GM21423 (cell line): ENCODE measurements around the gene NAALADL2.
"Not testable (repeated sequence)": the region's sequence is repeated elsewhere in the genome, so short reads cannot be mapped to it uniquely, and the experiment has no call there.

Source experiments
- ATAC-seq: cut with Tn5 transposase; IDR thresholded peaks from one replicate; pipeline ENCODE4 v1.9.1; 2021; ENCODE audit warnings: mild to moderate bottlenecking, moderate library complexity; ENCODE audit not compliant: unreplicated experiment

NAALADL2 gene

DNA sequence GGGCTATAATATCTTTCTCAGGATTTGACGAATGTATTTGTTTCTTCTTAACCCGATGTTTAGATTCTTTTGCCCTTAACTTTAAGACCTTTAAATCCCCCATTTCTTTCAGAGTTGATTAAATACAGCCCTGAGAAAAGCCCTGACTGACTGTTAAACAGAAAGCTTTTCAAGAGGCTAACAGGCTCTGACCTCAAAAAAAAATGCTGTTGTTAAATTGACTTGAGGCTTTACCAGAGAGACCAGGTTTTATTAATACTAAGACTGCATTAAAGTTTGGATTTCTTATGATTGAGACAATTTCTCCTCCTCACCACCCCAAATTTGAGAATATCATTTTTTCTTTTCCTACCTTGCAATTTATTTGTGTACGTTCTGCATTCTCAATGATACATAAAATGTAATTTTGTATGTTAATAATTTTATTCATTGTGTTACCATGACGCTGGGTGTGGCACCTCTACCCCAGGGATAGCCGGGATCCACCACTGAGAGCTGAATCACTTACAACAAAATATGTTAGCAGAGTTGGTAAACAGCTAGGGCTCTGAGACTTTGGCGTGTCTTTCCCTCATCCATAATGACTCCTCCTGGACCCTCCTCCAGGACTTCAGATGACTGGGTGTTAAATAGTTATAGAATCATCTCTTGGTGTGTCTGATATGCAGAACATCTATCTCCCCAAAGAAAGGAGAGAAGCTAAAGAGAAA lies 753.5 kb downstream of the NAALADL2 start:
- ATAC-seq: no peak

GRCh38 chr3:175614107-175614506 lies 755.0 kb downstream of the NAALADL2 start:
- not testable (repeated sequence) for ATAC-seq

DNA sequence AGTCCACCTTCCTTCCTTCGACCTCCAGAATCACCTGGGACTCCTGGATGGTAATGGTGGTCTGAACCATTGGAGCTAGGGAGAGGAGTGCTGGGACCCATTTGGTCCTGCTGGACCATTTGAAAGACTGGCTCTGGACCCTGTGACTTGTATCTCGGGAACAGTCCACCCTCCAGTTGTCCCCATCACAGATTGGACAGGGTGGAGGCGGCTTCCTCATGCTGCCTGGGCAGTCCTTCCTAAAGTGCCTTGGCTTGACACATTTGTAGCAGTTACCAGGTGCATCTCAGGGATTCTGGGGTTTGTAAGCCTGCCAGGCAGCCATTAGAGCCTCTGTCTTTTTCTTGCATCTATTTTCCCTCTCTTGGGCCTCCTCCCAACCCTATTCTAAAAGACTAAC lies 758.1 kb downstream of the NAALADL2 start:
- ATAC-seq: no peak

DNA sequence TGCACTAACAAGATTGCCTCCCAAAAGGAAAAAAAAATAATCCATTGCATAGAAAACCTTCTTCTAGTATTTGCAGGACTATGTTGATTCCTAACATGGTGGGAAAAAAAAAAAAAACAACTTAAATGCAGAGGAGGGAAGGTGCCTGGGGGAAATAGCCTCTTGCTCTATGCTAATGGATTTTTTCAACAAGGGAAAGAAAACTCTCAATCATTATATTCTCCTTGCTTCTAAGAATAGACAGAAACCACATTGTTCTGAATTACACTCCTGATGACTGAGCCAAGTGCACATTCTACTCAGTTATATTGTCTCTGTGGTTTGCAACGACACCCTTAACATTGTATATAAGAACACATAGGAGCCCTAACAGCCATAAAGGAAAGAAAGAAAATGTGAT lies 760.2 kb downstream of the NAALADL2 start:
- ATAC-seq: no peak

DNA sequence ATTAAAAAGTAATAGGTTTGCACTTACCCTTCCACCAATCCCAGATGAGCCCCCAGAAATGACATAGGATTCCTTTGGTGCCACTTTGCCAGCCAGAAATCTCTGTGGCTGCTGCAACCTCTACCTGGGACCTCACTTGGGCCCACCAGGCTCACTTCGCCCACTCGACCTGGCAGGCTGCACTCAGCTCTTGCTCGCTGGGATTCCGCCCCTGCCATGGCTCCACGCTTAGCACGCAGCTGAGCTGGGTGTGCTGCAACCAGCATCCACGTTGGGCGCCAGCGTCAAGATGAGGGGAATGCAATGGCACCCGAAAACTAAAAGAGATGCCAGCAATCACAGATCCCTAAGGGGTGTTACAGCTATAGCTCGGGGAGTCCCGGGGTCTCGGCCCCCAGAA lies 761.0 kb downstream of the NAALADL2 start:
- no peak for ATAC-seq

DNA sequence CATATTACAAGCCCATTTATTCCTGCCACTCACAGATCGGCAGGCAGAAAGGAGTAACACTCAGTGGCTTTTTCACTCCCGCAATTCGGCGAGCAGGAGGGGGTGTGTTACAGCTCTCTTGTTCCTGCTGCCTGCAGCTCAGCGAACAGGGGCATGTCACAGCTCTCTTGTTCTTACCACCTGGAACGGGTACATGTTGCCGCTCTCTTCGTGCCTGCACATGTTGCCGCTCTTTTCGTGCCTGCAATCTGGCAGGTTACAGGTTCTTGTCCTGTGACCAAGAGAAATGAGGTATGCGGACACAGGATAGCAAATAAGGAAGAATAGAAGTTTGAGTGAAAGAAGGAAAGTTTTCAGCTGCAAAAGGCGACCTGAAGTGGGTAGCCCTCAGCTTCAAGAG lies 761.4 kb downstream of the NAALADL2 start:
- no peak for ATAC-seq

DNA sequence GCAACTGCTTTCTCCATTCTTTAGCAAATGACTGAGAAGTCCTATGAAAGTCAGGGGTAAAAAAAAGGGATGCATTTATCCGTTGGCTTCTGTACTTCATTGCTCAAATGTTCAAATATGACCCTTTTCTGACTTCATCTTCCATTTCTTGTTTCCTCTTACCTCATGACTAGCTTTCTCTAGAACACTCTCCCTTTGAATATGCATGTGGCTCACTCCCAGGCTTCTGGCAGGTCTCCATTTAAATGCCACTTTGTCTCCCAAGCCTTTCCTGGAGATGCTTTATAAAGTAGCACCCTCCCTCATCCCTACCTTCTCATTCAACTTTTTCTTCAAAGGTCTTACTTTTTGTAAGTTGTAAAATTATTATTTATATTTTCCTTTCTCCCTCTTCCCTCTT lies 781.8 kb downstream of the NAALADL2 start:
- ATAC-seq: no peak

GRCh38 chr3:175646865-175647264 lies 787.7 kb downstream of the NAALADL2 start:
- no peak for ATAC-seq

DNA sequence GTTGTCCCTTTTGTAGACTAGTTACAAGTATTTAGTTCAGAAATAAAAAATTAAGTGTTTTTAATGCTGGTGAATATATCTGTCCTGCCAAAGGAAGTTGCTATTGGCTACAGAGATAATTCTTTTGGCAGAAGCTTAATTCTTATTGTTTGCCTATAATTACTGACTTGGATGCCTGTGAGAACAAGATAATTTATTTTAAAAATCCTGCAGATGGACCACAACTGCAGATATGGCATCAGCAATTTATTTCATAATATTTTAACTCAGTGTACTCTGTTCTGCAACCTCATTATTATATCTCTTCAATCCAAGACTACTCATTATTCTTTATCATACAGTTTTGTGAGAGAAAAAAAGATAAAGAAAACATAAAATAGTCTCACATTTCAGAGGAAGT lies 789.8 kb downstream of the NAALADL2 start:
- ATAC-seq: no peak

GRCh38 chr3:175651716-175652115 lies 792.6 kb downstream of the NAALADL2 start:
- no peak for ATAC-seq

DNA sequence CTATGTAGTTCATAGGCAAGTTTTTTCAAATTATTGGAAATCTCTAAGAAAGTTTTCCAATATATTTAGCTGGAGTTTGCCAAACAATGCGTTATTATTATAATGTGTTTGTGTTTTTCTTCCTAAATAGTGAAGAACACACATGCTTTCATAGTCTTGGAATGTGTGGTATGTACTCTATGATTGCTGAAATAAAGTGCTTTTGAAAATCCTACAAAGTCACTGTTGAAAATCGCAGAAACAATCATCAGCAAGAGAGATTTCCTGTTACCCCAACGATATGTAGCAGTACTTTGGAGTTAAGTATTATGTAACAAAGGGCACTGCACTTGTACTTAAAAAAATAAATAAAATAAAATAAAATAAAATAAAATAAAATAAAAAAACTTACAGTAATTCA lies 796.2 kb downstream of the NAALADL2 start:
- no peak for ATAC-seq

DNA sequence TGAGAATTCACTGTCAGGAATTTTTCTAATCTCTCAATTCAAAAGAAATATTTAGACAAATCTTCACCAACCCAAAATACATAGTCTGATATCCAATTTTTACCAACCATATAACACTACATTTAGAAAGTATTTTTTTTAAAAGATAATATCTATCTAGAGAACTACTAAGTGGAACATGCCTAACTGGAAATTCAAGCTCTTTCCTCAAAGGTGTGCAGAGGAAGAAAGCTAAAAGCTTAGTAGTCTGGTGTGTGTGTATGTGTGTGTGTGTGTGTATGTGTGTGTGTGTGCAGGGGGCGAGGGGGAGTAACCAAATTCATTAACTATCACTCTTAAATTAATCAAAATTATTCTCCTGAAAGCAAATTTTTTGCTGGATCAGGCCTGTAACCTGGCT lies 797.3 kb downstream of the NAALADL2 start:
- ATAC-seq: no peak

GRCh38 chr3:175659670-175660350 lies 800.7 kb downstream of the NAALADL2 start:
- no peak for ATAC-seq

DNA sequence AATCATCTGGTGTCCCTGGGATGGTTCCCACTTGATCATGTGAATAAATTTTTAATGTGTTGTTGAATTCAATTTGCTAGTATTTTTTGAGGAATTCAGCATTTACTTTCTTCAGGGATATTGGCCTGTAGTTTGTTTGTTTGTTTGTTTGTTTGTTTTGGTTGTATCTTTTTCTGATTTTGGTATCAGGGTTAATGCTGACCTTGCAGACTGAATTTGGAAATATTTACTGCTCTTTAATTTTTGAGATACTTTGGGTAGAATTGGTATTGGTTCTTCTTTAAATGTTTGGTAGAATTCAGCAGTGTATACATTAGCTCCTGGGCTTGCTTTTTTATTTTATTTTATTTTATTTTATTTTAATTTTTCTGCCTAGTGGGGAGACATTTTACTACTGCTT lies 803.7 kb downstream of the NAALADL2 start:
- no peak for ATAC-seq

DNA sequence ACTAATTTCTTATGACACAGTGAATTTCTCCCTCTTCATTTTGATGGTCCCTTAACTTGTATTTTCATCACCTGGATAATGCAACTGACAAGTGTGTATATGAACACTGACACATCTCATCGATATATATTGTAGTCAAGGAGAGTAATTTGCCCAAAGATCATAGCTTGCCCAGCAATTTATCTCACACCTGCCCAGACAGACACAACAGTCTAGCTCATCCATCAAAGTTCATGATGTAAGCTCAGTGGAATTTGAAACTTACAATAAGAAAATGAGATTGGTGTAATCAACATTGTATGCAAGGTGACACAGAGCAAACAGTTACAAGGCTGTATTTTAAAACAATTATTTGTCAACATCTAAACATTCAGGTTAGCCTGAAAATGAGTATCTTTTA lies 805.8 kb downstream of the NAALADL2 start:
- no peak for ATAC-seq

- no peak for ATAC-seq
Measured at GRCh38 chr3:175668300-175668699, 809.2 kb downstream of the NAALADL2 start.

DNA sequence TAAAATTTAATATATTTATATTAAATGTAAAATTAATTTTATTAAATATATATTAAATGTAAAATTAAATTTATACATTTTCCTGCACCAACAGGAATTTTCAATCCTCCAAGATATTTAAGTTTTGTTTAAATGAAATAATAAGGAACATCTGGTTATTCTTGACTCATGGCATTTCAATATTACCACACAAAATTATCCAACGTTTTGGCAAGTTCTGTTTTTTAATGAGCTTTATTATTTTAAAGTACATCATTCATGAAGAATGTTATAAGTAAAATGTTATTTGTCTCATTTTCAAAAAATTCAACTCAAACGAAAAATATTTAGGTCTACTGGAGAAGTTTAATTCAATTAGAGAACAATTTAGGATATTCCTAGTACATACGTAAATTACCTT lies 811.4 kb downstream of the NAALADL2 start:
- ATAC-seq: no peak

DNA sequence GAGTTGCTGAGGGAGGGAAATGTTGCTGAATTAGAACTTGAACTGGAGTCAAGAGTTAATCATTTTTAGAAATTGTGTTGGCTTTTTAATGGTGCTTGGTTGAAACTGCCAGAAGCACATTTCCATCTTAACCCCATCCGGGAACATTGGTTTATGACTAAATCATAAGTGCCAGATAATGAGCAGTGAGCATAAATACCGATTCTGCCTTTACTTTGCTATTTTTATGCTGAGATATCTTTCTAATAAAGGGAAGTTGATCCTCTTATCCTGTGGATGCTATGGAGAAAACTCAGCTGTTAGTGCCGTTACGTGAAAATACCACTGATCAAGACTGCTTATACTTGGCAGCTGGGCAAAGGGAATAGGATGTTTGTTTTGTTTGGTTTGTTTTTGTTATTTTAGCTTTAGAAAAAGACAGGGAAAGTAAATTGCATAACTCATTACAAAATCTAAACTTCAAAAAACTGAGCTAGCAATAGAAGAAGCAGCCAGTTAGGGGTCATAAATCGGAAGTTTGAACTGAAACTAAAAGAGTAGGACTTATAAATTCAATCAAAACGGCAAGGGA lies 813.1 kb downstream of the NAALADL2 start:
- no peak for ATAC-seq

- no peak for ATAC-seq
Measured at GRCh38 chr3:175679568-175679967, 820.4 kb downstream of the NAALADL2 start.

- ATAC-seq: no peak
Measured at GRCh38 chr3:175692256-175692655, 833.1 kb downstream of the NAALADL2 start.

- no peak for ATAC-seq
Measured at GRCh38 chr3:175695251-175695650, 836.1 kb downstream of the NAALADL2 start.

DNA sequence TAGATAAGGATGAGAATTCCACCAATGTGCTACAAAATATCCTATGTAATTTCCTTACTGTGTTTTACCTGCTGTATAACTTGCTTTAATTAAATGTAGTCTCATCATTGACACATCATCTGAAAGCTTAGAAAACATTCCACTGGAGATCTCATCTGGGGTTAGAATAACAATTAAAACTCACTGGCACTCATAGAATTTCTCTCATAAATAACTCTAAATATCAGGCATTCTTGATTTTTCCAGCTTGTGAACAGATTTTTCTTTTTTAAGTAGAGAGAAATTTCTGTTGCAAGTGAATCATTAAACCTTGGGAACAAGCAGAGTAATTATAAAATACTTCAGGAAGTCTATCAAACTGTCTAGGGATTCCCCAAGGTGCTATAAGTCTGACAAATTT lies 843.8 kb downstream of the NAALADL2 start:
- no peak for ATAC-seq
